Activated T-helper 2 cell treated with anti-CD3 and anti-CD28 coated beads, Interferon-gamma antibody, Interleukin-2, Interleukin-4, amounts not matched to agents 10 μg/mL and 5 μg/mL and 100 μg/mL, durations not matched to agents 14 hours and 24 hours and 36 hours (primary cell): Measurements from ENCODE around the gene TMEM120A. TPM values are rescaled to one million over a fixed set of nuclear protein-coding genes. Genes with fewer than 3 reads are reported as not detected.

Source experiments
- DNase-seq: peaks from one replicate; pipeline ENCODE4 v3.0.0; 2021; ENCODE audit warnings: low spot score
- H3K27ac Mint-ChIP-seq: one replicate; pipeline ENCODE4 v1.8.0; 2021; ENCODE audit warnings: mixed read lengths
- H3K27me3 Mint-ChIP-seq: one replicate; pipeline ENCODE4 v1.8.0; 2021; ENCODE audit warnings: low read depth, mixed read lengths
- H3K36me3 Mint-ChIP-seq: one replicate; pipeline ENCODE4 v1.8.0; 2021; ENCODE audit warnings: low read depth, mixed read lengths
- H3K4me1 Mint-ChIP-seq: one replicate; pipeline ENCODE4 v1.8.0; 2021; ENCODE audit warnings: low read depth, mixed read lengths
- H3K4me3 Mint-ChIP-seq: one replicate; pipeline ENCODE4 v1.8.0; 2021; ENCODE audit warnings: low read depth, mild to moderate bottlenecking, moderate library complexity, mixed read lengths
- H3K9me3 Mint-ChIP-seq: one replicate; pipeline ENCODE4 v1.8.0; 2021; ENCODE audit warnings: mixed read lengths
- intact Hi-C: fragments of 100-400 bp; cut with micrococcal nuclease; formaldehyde crosslinking; loops from one replicate; pipeline ENCODE4 v1.15.1; 2023
- total RNA-seq: library from RNA; stranded (reverse); gene quantifications from 2 replicates; pipeline ENCODE4 v1.2.3, GENCODE V29; 2022

The TMEM120A gene
- total RNA-seq, 1 donor from 2014 or later: 63.7 TPM

- Mint-ChIP-seq H3K9me3 (no peaks in the 10 kb centered on the region), H3K4me1 (no peaks in the 10 kb centered on the region), H3K4me3 (no peak overlapping the region), H3K27me3 (no peaks in the 10 kb centered on the region), H3K27ac (no peak overlapping the region), H3K36me3 (peaks cover 13% of the 10 kb centered on the region)
- no peak for DNase-seq
- intact Hi-C loops: no loop called here
Measured at GRCh38 chr7:75955331-75955955, 39.0 kb downstream of the TMEM120A start.

- no peak overlapping the region for H3K27ac Mint-ChIP-seq
- H3K9me3 Mint-ChIP-seq: no peaks in the 10 kb centered on the region
- no peak for DNase-seq
- no peak overlapping the region for H3K4me3 Mint-ChIP-seq
- peaks cover 13% of the 10 kb centered on the region for H3K36me3 Mint-ChIP-seq
- H3K4me1 Mint-ChIP-seq: no peaks in the 10 kb centered on the region
- intact Hi-C loops: no loop called here
- H3K27me3 Mint-ChIP-seq: no peaks in the 10 kb centered on the region
Measured at GRCh38 chr7:75953931-75954330, 40.5 kb downstream of the TMEM120A start.

GRCh38 chr7:75953431-75953830 lies 41.0 kb downstream of the TMEM120A start:
- no peak overlapping the region for H3K27ac Mint-ChIP-seq
- no peaks in the 10 kb centered on the region for H3K9me3 Mint-ChIP-seq
- no peak for DNase-seq
- intact Hi-C loops: no loop called here
- no peaks in the 10 kb centered on the region for H3K4me1 Mint-ChIP-seq
- H3K27me3 Mint-ChIP-seq: no peaks in the 10 kb centered on the region
- peaks cover 13% of the 10 kb centered on the region for H3K36me3 Mint-ChIP-seq
- no peak overlapping the region for H3K4me3 Mint-ChIP-seq

GRCh38 chr7:75951506-75951905 lies 42.9 kb downstream of the TMEM120A start:
- H3K27ac Mint-ChIP-seq: no peak overlapping the region
- no peak for DNase-seq
- no peaks in the 10 kb centered on the region for H3K4me1 Mint-ChIP-seq
- intact Hi-C loops: no loop called here
- H3K36me3 Mint-ChIP-seq: peaks cover 7% of the 10 kb centered on the region
- H3K9me3 Mint-ChIP-seq: no peaks in the 10 kb centered on the region
- no peak overlapping the region for H3K4me3 Mint-ChIP-seq
- H3K27me3 Mint-ChIP-seq: no peaks in the 10 kb centered on the region

GRCh38 chr7:75950111-75950681 lies 44.2 kb downstream of the TMEM120A start:
- Mint-ChIP-seq H3K27ac (no peak overlapping the region), H3K4me3 (no peak overlapping the region), H3K4me1 (peaks cover 2% of the 10 kb centered on the region), H3K36me3 (no peaks in the 10 kb centered on the region), H3K9me3 (no peaks in the 10 kb centered on the region), H3K27me3 (no peaks in the 10 kb centered on the region)
- intact Hi-C loops: no loop called here
- DNase-seq: no peak

GRCh38 chr7:75948179-75948578 lies 46.2 kb downstream of the TMEM120A start:
- Mint-ChIP-seq H3K27ac (no peak overlapping the region), H3K9me3 (no peaks in the 10 kb centered on the region), H3K36me3 (peaks cover 4% of the 10 kb centered on the region), H3K4me1 (peaks cover 7% of the 10 kb centered on the region), H3K27me3 (no peaks in the 10 kb centered on the region), H3K4me3 (no peak overlapping the region)
- intact Hi-C loops: no loop called here
- DNase-seq: no peak

GRCh38 chr7:75946207-75946855 lies 48.1 kb downstream of the TMEM120A start:
- intact Hi-C loops: no loop called here
- Mint-ChIP-seq H3K4me1 (peaks cover 7% of the 10 kb centered on the region), H3K4me3 (no peak overlapping the region), H3K27ac (no peak overlapping the region), H3K27me3 (no peaks in the 10 kb centered on the region), H3K9me3 (no peaks in the 10 kb centered on the region), H3K36me3 (peaks cover 5% of the 10 kb centered on the region)
- DNase-seq: no peak

- no peak overlapping the region for H3K4me3 Mint-ChIP-seq
- peaks cover 6% of the 10 kb centered on the region for H3K36me3 Mint-ChIP-seq
- peaks cover 7% of the 10 kb centered on the region for H3K4me1 Mint-ChIP-seq
- no peaks in the 10 kb centered on the region for H3K27me3 Mint-ChIP-seq
- no peaks in the 10 kb centered on the region for H3K9me3 Mint-ChIP-seq
- intact Hi-C loops: no loop called here
- H3K27ac Mint-ChIP-seq: no peak overlapping the region
- DNase-seq: no peak
Measured at GRCh38 chr7:75945297-75946168, 48.9 kb downstream of the TMEM120A start.

GRCh38 chr7:75944507-75944906 lies 49.9 kb downstream of the TMEM120A start:
- H3K36me3 Mint-ChIP-seq: peaks cover 6% of the 10 kb centered on the region
- H3K27ac Mint-ChIP-seq: no peak overlapping the region
- intact Hi-C loops: no loop called here
- no peak overlapping the region for H3K4me3 Mint-ChIP-seq
- H3K27me3 Mint-ChIP-seq: no peaks in the 10 kb centered on the region
- no peak for DNase-seq
- peaks cover 7% of the 10 kb centered on the region for H3K4me1 Mint-ChIP-seq
- H3K9me3 Mint-ChIP-seq: no peaks in the 10 kb centered on the region

- Mint-ChIP-seq H3K27ac (no peak overlapping the region), H3K4me1 (peaks cover 7% of the 10 kb centered on the region), H3K9me3 (no peaks in the 10 kb centered on the region), H3K36me3 (peaks cover 6% of the 10 kb centered on the region), H3K4me3 (no peak overlapping the region), H3K27me3 (no peaks in the 10 kb centered on the region)
- intact Hi-C loops: no loop called here
- no peak for DNase-seq
Measured at GRCh38 chr7:75943864-75944263, 50.5 kb downstream of the TMEM120A start.

GRCh38 chr7:75938921-75939320 lies 55.5 kb downstream of the TMEM120A start:
- Mint-ChIP-seq H3K4me3 (no peak overlapping the region), H3K9me3 (peaks cover 5% of the 10 kb centered on the region), H3K27ac (no peak overlapping the region), H3K36me3 (peaks cover 7% of the 10 kb centered on the region), H3K4me1 (no peaks in the 10 kb centered on the region), H3K27me3 (no peaks in the 10 kb centered on the region)
- intact Hi-C loops: no loop called here
- no peak for DNase-seq

GRCh38 chr7:75937958-75938786 lies 56.2 kb downstream of the TMEM120A start:
- Mint-ChIP-seq H3K4me3 (no peak overlapping the region), H3K4me1 (no peaks in the 10 kb centered on the region), H3K27me3 (no peaks in the 10 kb centered on the region), H3K9me3 (peaks cover 8% of the 10 kb centered on the region), H3K36me3 (peaks cover 11% of the 10 kb centered on the region), H3K27ac (no peak overlapping the region)
- no peak for DNase-seq
- intact Hi-C loops: no loop called here
